Cerebellar cortex (tissue), 1 donor: ENCODE data around the gene ATG14.
"Not testable (repeated sequence)": the region's sequence is repeated elsewhere in the genome, so short reads cannot be mapped to it uniquely, and the experiment has no call there.

Source experiments
- DNase-seq: peaks from one replicate; pipeline ENCODE4 v3.0.0-alpha.2; 2015; ENCODE audit warnings: low spot score

ATG14 gene

GRCh38 chr14:55386037-55386808, 25.4 kb downstream of the ATG14 start:
- no peak for DNase-seq

- DNase-seq: no peak
Measured at GRCh38 chr14:55384536-55384935, 27.1 kb downstream of the ATG14 start.

GRCh38 chr14:55383541-55384140, 28.0 kb downstream of the ATG14 start:
- no peak for DNase-seq

GRCh38 chr14:55383056-55383466, 28.6 kb downstream of the ATG14 start:
- DNase-seq: not testable (repeated sequence)

GRCh38 chr14:55382483-55382882, 29.1 kb downstream of the ATG14 start:
- no peak for DNase-seq

GRCh38 chr14:55381561-55381960, 30.1 kb downstream of the ATG14 start:
- DNase-seq: no peak

GRCh38 chr14:55381040-55381439, 30.6 kb downstream of the ATG14 start:
- DNase-seq: no peak

- no peak for DNase-seq
Measured at GRCh38 chr14:55377236-55377635, 34.4 kb downstream of the ATG14 start.

- no peak for DNase-seq
Measured at GRCh38 chr14:55374771-55375170, 36.9 kb downstream of the ATG14 start.

- no peak for DNase-seq
Measured at GRCh38 chr14:55373784-55374705, 37.6 kb downstream of the ATG14 start.

GRCh38 chr14:55372825-55373224, 38.8 kb downstream of the ATG14 start:
- no peak for DNase-seq

GRCh38 chr14:55372423-55372822, 39.2 kb downstream of the ATG14 start:
- no peak for DNase-seq

GRCh38 chr14:55370883-55371455, 40.7 kb downstream of the ATG14 start:
- DNase-seq: no peak

GRCh38 chr14:55366271-55366670, 45.4 kb downstream of the ATG14 start:
- no peak for DNase-seq

GRCh38 chr14:55361190-55361589, 50.4 kb downstream of the ATG14 start:
- DNase-seq: no peak

- DNase-seq: no peak
Measured at GRCh38 chr14:55359307-55359706, 52.3 kb downstream of the ATG14 start.

- DNase-seq: no peak
Measured at GRCh38 chr14:55356913-55357312, 54.7 kb downstream of the ATG14 start.

GRCh38 chr14:55355922-55356321, 55.7 kb downstream of the ATG14 start:
- no peak for DNase-seq

- DNase-seq: peak; percentile 84
Measured at GRCh38 chr14:55354500-55354899, 57.1 kb downstream of the ATG14 start.

GRCh38 chr14:55353686-55354467, 57.8 kb downstream of the ATG14 start:
- no peak for DNase-seq

GRCh38 chr14:55352201-55352600, 59.4 kb downstream of the ATG14 start:
- DNase-seq: no peak
